Thyroid gland (tissue), 4 donors: ENCODE measurements around the gene CHMP4A. TPM values are rescaled to one million over a fixed set of nuclear protein-coding genes. Genes with fewer than 3 reads are reported as not detected.

ENCODE experiments used
- DNase-seq, 2 donors: peaks; one replicate each; pipeline ENCODE4 v3.0.0-alpha.2; 2019
- H3K27ac ChIP-seq, 3 donors: fragments of 200-600 bp; sonication (generic); 1 replicate in 2 of 3; 2 replicates in 1 of 3; pipeline ENCODE4 v1.5.1; 2016 to 2019; ENCODE audit warnings: mild to moderate bottlenecking in 1 of 3, moderate library complexity in 1 of 3
- H3K27me3 ChIP-seq: fragments of 200-600 bp; sonication (generic); one replicate; pipeline ENCODE4 v1.5.1; 2019
- H3K36me3 ChIP-seq, 2 donors: fragments of 200-600 bp; sonication (generic); one replicate each; pipeline ENCODE4 v1.5.1; 2016 to 2019
- H3K4me1 ChIP-seq, 2 donors: fragments of 200-600 bp; sonication (generic); one replicate each; pipeline ENCODE4 v1.5.1; 2017 to 2019
- H3K4me3 ChIP-seq, 3 donors: fragments of 200-600 bp; sonication (generic); replicated peaks in 1 of 3; 1 replicate in 2 of 3; 2 replicates in 1 of 3; pipeline ENCODE4 v1.5.1; 2016; ENCODE audit warnings: mild to moderate bottlenecking in 1 of 3
- H3K9me3 ChIP-seq: fragments of 200-600 bp; sonication (generic); one replicate; pipeline ENCODE4 v1.5.1; 2017
- POLR2A ChIP-seq, 2 donors: fragments of 450-650 bp; IDR thresholded peaks; one replicate each; pipeline ENCODE4 v1.6.1; 2017; ENCODE audit warnings: antibody characterized with exemption in 2 of 2, mild to moderate bottlenecking in 2 of 2, moderate library complexity in 1 of 2
- WGBS, 2 donors: methylation state at CpG; one replicate each; pipeline ENCODE4 v1.1.5; 2017; 5-methylcytosine and 5-hydroxymethylcytosine counted together
- intact Hi-C: fragments of 100-400 bp; cut with DNase I; formaldehyde crosslinking; loops from one replicate; pipeline ENCODE4 v1.15.1; 2023
- total RNA-seq, 4 donors: library from RNA; depleted of rRNA; stranded (reverse); fragments of >200 nt; gene quantifications; one replicate each; pipeline ENCODE4 v1.2.3, GENCODE V29; 2016
- TF ChIP-seq, protein P1 (sequence below), 6 experiments: fragments of 200-600 bp in 3 of 6; fragments of 450-650 bp in 3 of 6; sonication (generic) in 3 of 6; IDR thresholded peaks; one replicate each; pipeline ENCODE4 v1.5.1; 2016 to 2019; ENCODE audit warnings: antibody characterized with exemption in 6 of 6, mild to moderate bottlenecking in 2 of 6, inconsistent platforms in 1 of 6, moderate library complexity in 1 of 6

Gene CHMP4A
- total RNA-seq, 4 donors from 2014 or later, result 26.5 to 60.2 (median 46.2) TPM

- Histone ChIP-seq H3K36me3 (no peaks in the 10 kb centered on the region), H3K4me1 (peaks cover 16 to 29% of the 10 kb centered on the region in 2 donors), H3K27me3 (no peaks in the 10 kb centered on the region), H3K9me3 (no peaks in the 10 kb centered on the region), H3K27ac (no peak overlapping the region), H3K4me3 (no peak overlapping the region)
- DNase-seq, result no peak
- intact Hi-C loops, result no loop called here
- TF ChIP-seq, protein P1, sequence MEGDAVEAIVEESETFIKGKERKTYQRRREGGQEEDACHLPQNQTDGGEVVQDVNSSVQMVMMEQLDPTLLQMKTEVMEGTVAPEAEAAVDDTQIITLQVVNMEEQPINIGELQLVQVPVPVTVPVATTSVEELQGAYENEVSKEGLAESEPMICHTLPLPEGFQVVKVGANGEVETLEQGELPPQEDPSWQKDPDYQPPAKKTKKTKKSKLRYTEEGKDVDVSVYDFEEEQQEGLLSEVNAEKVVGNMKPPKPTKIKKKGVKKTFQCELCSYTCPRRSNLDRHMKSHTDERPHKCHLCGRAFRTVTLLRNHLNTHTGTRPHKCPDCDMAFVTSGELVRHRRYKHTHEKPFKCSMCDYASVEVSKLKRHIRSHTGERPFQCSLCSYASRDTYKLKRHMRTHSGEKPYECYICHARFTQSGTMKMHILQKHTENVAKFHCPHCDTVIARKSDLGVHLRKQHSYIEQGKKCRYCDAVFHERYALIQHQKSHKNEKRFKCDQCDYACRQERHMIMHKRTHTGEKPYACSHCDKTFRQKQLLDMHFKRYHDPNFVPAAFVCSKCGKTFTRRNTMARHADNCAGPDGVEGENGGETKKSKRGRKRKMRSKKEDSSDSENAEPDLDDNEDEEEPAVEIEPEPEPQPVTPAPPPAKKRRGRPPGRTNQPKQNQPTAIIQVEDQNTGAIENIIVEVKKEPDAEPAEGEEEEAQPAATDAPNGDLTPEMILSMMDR (IDR thresholded peaks at IDR 0.05), result no peak
- no peak for TF ChIP-seq POLR2A (IDR thresholded peaks at IDR 0.05)
- WGBS, 2 donors, result 92 to 93% methylated on average over 7 of the region's 7 CpGs
These were observed 14.3 kb downstream of the CHMP4A start for GRCh38 chr14:24198814-24199524.

DNA sequence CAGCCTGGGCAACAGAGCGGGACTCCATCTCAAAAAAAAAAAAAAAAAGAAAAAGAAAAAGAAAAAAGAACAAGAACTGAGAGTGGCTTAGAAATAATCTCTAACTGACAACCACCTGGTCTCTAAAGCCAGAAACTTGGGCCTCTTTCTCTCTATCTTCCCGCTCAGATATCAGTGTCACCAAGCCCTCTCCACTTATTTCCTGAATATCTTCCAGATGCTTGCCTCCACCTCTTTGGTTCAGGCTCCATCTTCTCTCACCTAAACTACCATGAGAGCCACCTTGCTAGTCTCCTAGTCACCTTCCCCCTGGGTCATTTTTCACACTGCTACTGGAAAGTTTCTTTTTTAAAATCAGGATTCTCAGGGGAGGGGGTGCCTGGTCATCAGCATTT, 16.2 kb downstream of the CHMP4A start:
- Histone ChIP-seq H3K27me3 (no peaks in the 10 kb centered on the region), H3K9me3 (no peaks in the 10 kb centered on the region), H3K4me1 (peaks cover 17 to 31% of the 10 kb centered on the region in 2 donors), H3K36me3 (peaks cover 5 to 9% of the 10 kb centered on the region in 2 donors), H3K4me3 (no peak overlapping the region), H3K27ac (no peak overlapping the region)
- no peak for DNase-seq
- WGBS, 2 donors, result 98% methylated on average over 2 of the region's 2 CpGs
- intact Hi-C loops, result no loop called here
- no peak for TF ChIP-seq POLR2A (IDR thresholded peaks at IDR 0.05)
- TF ChIP-seq, protein P1 (IDR thresholded peaks at IDR 0.05), result no peak

GRCh38 chr14:24196071-24197055, 16.9 kb downstream of the CHMP4A start:
- Histone ChIP-seq H3K4me3 (peak overlapping the region; percentile 81 to 100 (median 94)), H3K9me3 (no peaks in the 10 kb centered on the region), H3K27me3 (no peaks in the 10 kb centered on the region), H3K4me1 (peaks cover 17 to 31% of the 10 kb centered on the region in 2 donors), H3K36me3 (peaks cover 11 to 16% of the 10 kb centered on the region in 2 donors), H3K27ac (peak overlapping the region; percentile 94 to 100 (median 98))
- peak in 1 of 2 donors; percentile 15 for DNase-seq
- intact Hi-C loops, result no loop called here
- no peak for TF ChIP-seq POLR2A (IDR thresholded peaks at IDR 0.05)
- WGBS, 2 donors, result 35 to 37% methylated on average over 32 to 33 of the region's 33 CpGs

DNA sequence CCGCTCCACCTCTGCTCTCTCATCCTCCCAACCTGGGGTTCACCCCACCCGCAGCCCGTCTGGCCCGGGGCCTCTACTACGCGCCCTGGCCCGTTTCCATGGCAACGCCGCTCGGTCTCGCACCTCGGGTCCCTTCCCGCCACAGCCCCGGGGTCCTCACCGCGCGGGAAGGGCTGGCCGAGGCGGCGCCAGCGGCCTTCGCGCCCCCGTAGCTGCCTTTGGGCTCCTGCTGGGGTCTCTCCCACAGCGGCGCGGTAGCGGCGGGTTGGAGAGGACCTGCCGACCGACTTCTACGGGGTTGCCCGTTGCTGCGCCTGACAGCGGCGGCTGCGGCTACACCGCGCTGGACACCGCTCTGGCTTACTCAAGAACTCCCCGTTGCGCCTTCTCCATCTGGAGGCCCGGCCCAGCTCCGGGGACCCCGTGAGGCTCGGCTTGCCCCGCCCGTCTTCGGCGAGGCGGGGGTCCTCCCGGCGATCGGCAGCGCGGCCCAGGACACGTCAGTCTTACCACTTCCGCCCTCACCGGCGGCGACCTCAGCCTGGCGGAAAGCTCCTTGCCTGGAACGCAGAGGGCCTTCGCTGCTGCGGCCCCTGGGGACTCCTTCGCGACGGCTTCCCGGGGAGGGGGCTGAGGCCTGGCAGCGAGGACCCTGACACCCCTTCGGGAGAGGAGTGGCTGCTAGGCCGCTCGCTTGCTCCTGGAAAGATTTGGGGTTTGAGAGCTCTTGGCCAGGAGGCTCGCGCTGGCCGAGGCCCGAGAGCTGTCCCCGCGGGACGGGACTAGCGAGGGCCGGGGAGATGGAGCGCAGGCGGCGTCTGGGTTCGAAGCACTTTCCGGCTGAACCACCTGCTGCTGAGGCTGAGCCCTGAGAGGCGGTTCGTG, 17.9 kb downstream of the CHMP4A start, which contains the start of gene TM9SF1:
Gene TM9SF1 (minus strand): TSS at position 256 of the 885 bp plus-strand sequence. CDS start 422 bp downstream, outside the sequence.
- H3K9me3 ChIP-seq, result no peaks in the 10 kb centered on the region
- intact Hi-C loops, result no loop called here

More for the DNA sequence above, 17.9 kb downstream of the CHMP4A start, which contains the start of gene TM9SF1:
- H3K36me3 ChIP-seq, result peaks cover 11 to 17% of the 10 kb centered on the region in 2 donors
- peak within 1 kb of the TSS; percentile 81 to 100 (median 94) for H3K4me3 ChIP-seq
- H3K4me1 ChIP-seq, result peaks cover 17 to 31% of the 10 kb centered on the region in 2 donors
- 1% methylated on average over 11 to 32 of the region's 89 CpGs for WGBS, 2 donors
- TF ChIP-seq POLR2A (IDR thresholded peaks at IDR 0.05), result peak in 1 of 2 donors; percentile 78
- TF ChIP-seq, protein P1 (IDR thresholded peaks at IDR 0.05), result peak in 1 of 6 experiments; percentile 7
- H3K27me3 ChIP-seq, result no peaks in the 10 kb centered on the region
- peak; percentile 86 to 89 for DNase-seq
- peak within 1 kb of the TSS; percentile 94 to 100 (median 98) for H3K27ac ChIP-seq
